ENCODE measurements around the gene CASKIN2.

Gene CASKIN2

DNA sequence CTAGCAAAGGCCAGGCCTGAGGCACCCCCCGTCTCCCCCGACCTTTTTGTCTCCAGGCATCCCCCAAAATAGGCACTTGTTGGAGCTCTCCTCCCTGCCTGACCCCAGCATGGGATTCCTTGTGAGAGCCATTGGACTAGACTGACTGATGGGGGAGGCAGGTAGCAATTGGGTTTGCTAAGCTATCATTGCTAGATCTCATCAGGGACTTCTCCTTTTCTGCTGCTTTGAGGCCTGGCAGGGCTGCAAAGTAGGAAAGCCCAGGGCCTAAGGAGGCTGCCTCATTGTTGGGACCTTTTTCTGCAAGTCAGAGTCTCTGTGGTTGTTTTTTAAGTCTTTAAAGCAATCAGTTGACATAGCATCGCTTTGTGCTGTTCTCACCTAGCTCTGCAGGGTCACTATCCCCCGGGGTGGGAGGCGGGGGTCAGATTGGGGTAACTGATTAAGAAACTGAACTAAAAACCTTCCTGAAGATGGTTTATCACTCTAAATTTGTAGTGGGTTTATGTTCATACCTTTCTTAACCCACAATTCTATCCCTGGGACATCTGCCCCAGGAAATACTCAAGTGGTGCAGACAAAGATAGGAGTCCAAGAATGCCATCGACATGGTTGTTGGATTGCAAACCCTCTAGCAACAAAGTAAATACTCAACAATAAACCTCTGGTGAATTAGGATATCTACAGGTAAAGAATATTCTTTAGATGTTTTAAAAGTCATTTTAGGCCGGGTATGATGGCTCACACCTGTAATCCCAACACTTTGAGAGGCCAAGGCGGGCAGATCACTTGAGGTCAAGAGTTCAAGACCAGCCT is 38.2 kb upstream of the CASKIN2 start:
- Histone ChIP-seq H3K4me1 (ENCODE audit: control insufficient read depth, insufficient read depth, low read length) (peaks cover 72% of the 10 kb centered on the region), H3K27me3 (ENCODE audit: control insufficient read depth, insufficient read depth, low read length) (no peaks in the 10 kb centered on the region), H3K9me3 (ENCODE audit: control insufficient read depth, low read length) (no peaks in the 10 kb centered on the region), H3K4me3 (ENCODE audit: low read length) (no peak overlapping the region), H3K36me3 (ENCODE audit: control insufficient read depth, insufficient read depth, low read length) (peaks cover 9% of the 10 kb centered on the region), H3K9ac (ENCODE audit: low read length) (no peak overlapping the region)

DNA sequence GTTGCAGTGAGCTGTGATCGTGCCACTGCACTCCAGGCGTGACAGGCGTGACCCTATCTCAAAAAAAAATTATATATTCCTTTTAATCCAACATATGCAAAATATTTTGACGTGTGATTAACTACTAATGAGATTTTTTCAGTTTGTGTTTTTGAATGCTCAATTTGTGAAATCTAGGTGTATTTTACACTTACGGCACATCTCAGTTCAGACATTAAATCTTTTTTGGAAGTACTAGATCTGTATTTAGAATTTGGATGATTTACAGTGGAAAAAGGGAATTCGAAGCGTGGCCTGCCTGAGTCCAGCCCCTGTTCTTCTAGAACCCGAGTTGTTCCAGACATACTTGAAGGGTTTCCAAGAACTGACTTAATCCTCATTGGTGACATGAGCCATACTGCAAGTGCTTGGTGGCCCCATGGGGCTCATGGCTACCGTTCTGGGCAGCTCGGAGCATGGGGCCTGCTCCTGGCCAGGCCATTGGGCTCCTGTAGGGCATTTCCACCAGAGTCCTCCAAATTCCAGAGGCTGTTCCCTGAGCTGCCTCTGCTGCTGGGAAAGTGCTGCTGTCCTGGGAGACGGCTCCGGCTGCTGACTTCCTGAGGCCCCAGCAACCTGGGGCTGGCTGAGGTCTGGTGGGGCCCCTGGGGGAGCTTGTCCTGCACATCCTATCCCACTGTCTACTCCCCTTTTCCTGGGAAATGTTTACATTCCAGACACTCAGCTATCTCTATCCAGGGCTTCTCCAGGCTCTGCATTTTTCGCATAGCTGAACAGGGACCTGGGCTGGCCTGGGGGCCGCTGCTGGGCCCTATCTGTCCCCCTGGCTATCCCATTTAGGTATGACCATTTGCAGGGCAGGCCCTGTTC is 37.3 kb upstream of the CASKIN2 start:
- Histone ChIP-seq H3K4me1 (ENCODE audit: control insufficient read depth, insufficient read depth, low read length) (peaks cover 70% of the 10 kb centered on the region), H3K9ac (ENCODE audit: low read length) (no peak overlapping the region), H3K27me3 (ENCODE audit: control insufficient read depth, insufficient read depth, low read length) (no peaks in the 10 kb centered on the region), H3K36me3 (ENCODE audit: control insufficient read depth, insufficient read depth, low read length) (peaks cover under 1% of the 10 kb centered on the region), H3K4me3 (ENCODE audit: low read length) (no peak overlapping the region), H3K9me3 (ENCODE audit: control insufficient read depth, low read length) (no peaks in the 10 kb centered on the region)

DNA sequence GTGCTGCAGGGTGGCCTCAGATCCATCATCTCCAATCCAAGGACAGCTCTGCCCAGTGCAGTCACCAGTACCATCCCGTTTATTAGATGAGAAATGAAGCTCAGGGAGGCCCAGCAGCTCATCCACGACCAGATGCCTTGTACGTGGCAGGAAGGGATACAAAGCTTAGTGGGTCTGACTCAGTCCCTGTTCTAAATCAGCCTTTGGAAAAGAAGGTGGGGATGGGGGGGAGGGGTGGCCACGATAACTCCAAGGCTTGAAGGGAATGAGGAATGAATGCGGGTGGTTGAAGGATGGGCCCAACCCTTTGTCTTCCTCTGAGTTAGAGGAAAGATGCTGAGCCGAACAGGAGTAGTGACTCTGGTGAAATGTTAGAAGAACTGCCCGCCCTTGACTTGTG is 35.9 kb upstream of the CASKIN2 start:
- no peaks in the 10 kb centered on the region for H3K9me3 ChIP-seq (ENCODE audit: control insufficient read depth, low read length)
- H3K36me3 ChIP-seq (ENCODE audit: control insufficient read depth, insufficient read depth, low read length): peaks cover 7% of the 10 kb centered on the region
- peaks cover 67% of the 10 kb centered on the region for H3K4me1 ChIP-seq (ENCODE audit: control insufficient read depth, insufficient read depth, low read length)
- H3K4me3 ChIP-seq (ENCODE audit: low read length): no peak overlapping the region
- H3K9ac ChIP-seq (ENCODE audit: low read length): peak overlapping the region; percentile 43
- no peaks in the 10 kb centered on the region for H3K27me3 ChIP-seq (ENCODE audit: control insufficient read depth, insufficient read depth, low read length)

DNA sequence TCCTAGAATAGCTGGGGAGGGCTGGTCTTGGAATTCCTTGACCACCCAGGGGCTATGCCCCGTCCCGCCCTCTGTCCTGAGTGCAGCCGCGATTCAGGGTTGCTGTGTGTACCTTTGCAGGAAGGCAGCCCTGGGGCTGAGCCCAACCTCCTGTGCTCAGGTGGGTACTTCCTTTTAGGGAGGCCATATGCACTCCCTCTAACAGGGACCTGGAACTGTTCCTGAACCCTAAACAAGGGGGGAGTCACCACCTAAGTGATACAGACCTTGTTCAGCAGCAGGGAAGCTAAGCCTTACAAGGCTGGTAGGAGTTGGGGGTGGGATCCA is 34.8 kb upstream of the CASKIN2 start:
- Histone ChIP-seq H3K27me3 (ENCODE audit: control insufficient read depth, insufficient read depth, low read length) (no peaks in the 10 kb centered on the region), H3K9ac (ENCODE audit: low read length) (peak overlapping the region; percentile 92), H3K4me3 (ENCODE audit: low read length) (peak overlapping the region; percentile 50), H3K9me3 (ENCODE audit: control insufficient read depth, low read length) (no peaks in the 10 kb centered on the region), H3K4me1 (ENCODE audit: control insufficient read depth, insufficient read depth, low read length) (peaks cover 67% of the 10 kb centered on the region), H3K36me3 (ENCODE audit: control insufficient read depth, insufficient read depth, low read length) (peaks cover 7% of the 10 kb centered on the region)

DNA sequence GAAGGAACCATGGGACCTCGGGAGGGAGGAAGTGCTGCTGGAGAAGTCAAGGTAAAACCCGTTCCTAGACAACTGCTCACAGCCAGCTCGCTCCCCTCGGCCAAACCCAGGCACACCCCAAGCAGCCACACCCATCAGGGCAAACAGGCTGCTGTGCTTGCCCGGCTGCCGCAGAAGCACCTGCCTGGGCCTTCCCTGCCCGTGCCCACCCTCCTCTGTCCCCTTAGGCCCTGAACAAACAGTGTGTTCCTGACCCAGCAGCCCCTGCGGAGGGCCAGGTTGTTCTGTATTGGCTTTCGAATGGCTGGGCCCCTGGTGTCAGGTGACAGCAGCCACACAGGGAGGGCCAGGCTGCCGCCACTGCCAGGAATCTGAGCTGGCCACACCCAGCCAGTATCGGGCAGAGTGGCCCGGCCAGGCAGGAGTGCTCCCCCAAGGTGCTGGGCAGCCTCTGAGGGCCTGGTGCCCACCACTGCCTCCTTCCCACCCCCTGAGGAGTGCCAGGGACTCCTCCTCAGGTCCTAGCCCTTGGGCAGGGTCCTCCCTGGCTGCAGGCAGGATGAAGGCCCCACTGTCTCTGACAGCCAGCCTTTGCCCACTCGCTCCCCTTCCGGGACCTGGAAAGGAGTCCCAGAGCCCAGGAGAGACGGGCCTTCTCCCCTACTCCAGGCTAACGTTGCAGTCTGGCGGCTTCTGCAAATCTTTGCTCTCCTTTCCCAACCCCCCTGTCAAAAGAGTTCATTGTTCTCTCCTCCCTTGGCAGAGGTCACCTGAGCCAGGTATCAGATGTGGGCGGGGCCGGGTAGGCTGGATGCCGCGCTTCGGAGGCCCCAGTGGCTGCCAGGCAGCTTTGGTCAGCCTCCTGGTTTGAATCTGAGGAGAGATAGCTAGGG is 34.2 kb upstream of the CASKIN2 start:
- H3K9me3 ChIP-seq (ENCODE audit: control insufficient read depth, low read length): no peaks in the 10 kb centered on the region
- peaks cover 72% of the 10 kb centered on the region for H3K4me1 ChIP-seq (ENCODE audit: control insufficient read depth, insufficient read depth, low read length)
- peak overlapping the region; percentile 92 for H3K9ac ChIP-seq (ENCODE audit: low read length)
- peak overlapping the region; percentile 50 for H3K4me3 ChIP-seq (ENCODE audit: low read length)
- no peaks in the 10 kb centered on the region for H3K27me3 ChIP-seq (ENCODE audit: control insufficient read depth, insufficient read depth, low read length)
- peaks cover 7% of the 10 kb centered on the region for H3K36me3 ChIP-seq (ENCODE audit: control insufficient read depth, insufficient read depth, low read length)

DNA sequence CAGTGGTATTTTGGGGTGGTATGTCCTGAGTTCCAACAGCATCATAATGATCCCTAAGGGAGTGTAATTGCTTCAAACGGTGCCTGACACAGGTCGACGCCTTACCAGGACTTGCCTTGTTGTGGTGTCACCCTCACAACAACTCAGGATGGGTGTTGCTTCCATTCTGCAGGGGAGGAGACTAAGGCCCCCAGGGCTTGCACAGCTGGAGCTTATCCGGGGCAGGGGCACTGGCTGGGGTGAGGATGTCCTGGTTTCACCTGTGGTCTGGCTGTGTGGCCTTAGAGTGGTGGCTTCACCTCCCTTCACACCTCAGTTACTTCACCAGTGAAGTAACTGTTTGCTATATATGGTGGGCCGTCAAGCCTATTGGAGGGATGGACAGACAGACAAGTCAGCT is 33.5 kb upstream of the CASKIN2 start:
- Histone ChIP-seq H3K9ac (ENCODE audit: low read length) (peak overlapping the region; percentile 24), H3K4me1 (ENCODE audit: control insufficient read depth, insufficient read depth, low read length) (peaks cover 79% of the 10 kb centered on the region), H3K27me3 (ENCODE audit: control insufficient read depth, insufficient read depth, low read length) (no peaks in the 10 kb centered on the region), H3K4me3 (ENCODE audit: low read length) (no peak overlapping the region), H3K36me3 (ENCODE audit: control insufficient read depth, insufficient read depth, low read length) (peaks cover 7% of the 10 kb centered on the region), H3K9me3 (ENCODE audit: control insufficient read depth, low read length) (no peaks in the 10 kb centered on the region)

DNA sequence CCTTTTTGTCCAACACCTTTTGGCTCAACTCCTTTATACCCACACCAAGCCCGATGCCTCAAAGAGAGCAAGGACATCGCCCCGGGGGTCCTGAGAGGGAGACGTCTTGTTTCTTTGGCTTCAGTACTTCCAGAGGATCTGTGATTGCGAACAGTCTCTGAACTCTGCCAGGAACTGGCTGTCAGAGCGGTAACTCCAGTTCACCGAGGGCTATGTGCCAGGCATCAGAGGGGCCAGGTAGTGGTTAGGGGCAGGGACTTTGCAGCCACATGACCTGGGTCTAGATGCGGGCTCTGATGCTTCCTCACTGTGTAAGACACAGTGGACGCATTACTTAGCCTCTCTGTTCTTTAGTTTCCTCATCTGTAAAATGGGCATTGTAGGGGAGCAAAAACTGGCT is 31.8 kb upstream of the CASKIN2 start:
- peaks cover 7% of the 10 kb centered on the region for H3K36me3 ChIP-seq (ENCODE audit: control insufficient read depth, insufficient read depth, low read length)
- H3K27me3 ChIP-seq (ENCODE audit: control insufficient read depth, insufficient read depth, low read length): no peaks in the 10 kb centered on the region

DNA sequence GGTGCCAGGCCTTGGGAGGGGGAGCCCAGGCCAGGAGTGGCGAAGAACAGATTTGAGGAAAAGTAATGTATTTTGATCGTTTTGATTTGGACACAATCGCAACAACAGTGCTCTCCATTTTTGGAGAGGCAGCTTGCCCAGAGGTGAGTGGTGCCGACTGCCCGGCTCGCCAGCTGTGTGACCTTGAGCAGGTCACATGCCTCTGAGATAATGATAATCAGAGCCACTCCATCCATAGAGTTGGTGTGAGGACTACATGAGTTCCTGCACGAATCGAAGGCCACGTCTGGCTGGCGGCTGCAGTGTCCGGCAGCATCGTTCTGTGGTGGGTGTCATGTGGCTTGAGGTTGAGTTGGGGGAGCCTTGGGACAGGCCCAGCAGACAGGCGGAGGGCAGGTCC is 30.8 kb upstream of the CASKIN2 start:
- Histone ChIP-seq H3K9me3 (ENCODE audit: control insufficient read depth, low read length) (no peaks in the 10 kb centered on the region), H3K4me3 (ENCODE audit: low read length) (no peak overlapping the region), H3K36me3 (ENCODE audit: control insufficient read depth, insufficient read depth, low read length) (peaks cover 7% of the 10 kb centered on the region), H3K27me3 (ENCODE audit: control insufficient read depth, insufficient read depth, low read length) (no peaks in the 10 kb centered on the region), H3K4me1 (ENCODE audit: control insufficient read depth, insufficient read depth, low read length) (peaks cover 92% of the 10 kb centered on the region), H3K9ac (ENCODE audit: low read length) (no peak overlapping the region)

More for the DNA sequence above, 31.8 kb upstream of the CASKIN2 start:
- Histone ChIP-seq H3K9me3 (ENCODE audit: control insufficient read depth, low read length) (no peaks in the 10 kb centered on the region), H3K4me3 (ENCODE audit: low read length) (no peak overlapping the region), H3K9ac (ENCODE audit: low read length) (no peak overlapping the region), H3K4me1 (ENCODE audit: control insufficient read depth, insufficient read depth, low read length) (peaks cover 90% of the 10 kb centered on the region)

DNA sequence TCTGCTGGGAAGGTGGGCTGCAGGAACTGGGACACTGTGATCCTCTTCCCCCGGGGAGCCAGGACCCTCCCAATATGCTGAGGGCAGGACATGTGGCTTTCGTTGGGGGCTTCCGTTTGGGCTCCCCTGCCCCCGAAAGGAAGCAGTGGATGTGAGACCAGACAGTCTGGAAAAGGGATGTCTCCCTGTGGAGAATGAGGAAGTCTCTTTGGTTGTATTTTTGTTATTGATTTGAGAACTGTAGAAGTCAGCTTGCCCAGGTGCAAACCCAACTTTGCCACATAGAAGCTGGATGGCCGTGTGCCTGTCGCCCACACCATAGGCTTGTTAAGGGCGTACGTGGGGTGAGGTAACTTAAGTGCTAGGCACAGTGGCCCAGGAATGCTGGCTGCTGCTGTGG is 28.9 kb upstream of the CASKIN2 start:
- no peaks in the 10 kb centered on the region for H3K9me3 ChIP-seq (ENCODE audit: control insufficient read depth, low read length)
- no peak overlapping the region for H3K9ac ChIP-seq (ENCODE audit: low read length)
- peaks cover 92% of the 10 kb centered on the region for H3K4me1 ChIP-seq (ENCODE audit: control insufficient read depth, insufficient read depth, low read length)
- H3K27me3 ChIP-seq (ENCODE audit: control insufficient read depth, insufficient read depth, low read length): no peaks in the 10 kb centered on the region
- peaks cover 7% of the 10 kb centered on the region for H3K36me3 ChIP-seq (ENCODE audit: control insufficient read depth, insufficient read depth, low read length)
- H3K4me3 ChIP-seq (ENCODE audit: low read length): no peak overlapping the region

DNA sequence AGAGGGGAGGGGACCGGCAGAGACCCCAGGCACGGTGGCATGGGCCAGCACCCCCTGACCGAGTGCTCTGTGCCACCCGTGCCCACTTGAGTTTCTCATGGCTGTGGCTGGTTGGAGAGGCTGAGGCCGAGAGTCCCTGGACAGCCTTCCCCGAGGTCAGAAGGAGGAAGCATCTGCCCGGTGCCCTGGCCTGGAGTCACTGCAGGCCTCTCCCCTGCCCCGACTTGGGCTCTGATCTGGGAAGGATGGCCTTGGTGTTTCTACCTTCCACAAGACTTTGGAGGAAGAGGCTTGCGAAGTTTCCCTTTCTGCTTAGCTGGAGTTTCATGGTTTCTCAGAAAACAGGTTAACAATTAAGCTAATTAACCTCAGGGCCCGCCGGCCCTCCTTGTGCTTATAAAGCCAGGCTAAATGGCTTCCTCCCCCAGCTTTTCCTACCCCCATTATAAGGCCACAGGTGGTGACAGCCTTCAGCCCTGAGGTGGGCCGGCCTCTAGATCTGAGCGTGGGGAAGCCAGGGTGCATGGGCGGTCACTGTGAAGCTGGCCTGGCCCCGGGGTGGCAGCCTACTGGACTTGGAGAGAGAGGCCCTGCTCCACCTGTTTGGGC is 27.5 kb upstream of the CASKIN2 start:
- peaks cover 87% of the 10 kb centered on the region for H3K4me1 ChIP-seq (ENCODE audit: control insufficient read depth, insufficient read depth, low read length)
- H3K4me3 ChIP-seq (ENCODE audit: low read length): no peak overlapping the region
- peak overlapping the region; percentile 41 for H3K9ac ChIP-seq (ENCODE audit: low read length)

DNA sequence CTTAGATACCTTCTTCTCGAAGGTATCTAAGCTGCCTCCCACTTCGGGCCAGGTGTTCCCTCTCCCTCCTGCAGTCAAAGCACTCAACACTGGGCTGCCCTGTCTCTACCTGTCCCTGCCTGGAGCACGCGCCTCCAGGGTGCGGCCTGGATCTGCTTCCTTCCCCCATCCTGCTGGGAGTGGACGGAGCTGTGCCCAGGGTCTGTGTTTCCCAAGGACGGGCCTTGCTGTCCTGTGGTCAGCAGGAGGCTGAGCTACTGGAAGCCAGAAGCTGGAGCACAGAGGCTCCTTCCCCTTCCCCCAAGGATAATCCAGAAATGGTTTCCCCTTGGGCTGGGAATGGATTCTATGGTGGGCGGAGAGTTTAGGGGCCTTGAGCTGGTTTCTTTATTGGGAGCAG is 26.9 kb upstream of the CASKIN2 start:
- Histone ChIP-seq H3K36me3 (ENCODE audit: control insufficient read depth, insufficient read depth, low read length) (peaks cover 6% of the 10 kb centered on the region), H3K4me3 (ENCODE audit: low read length) (no peak overlapping the region), H3K9ac (ENCODE audit: low read length) (peak overlapping the region; percentile 41), H3K9me3 (ENCODE audit: control insufficient read depth, low read length) (no peaks in the 10 kb centered on the region), H3K27me3 (ENCODE audit: control insufficient read depth, insufficient read depth, low read length) (no peaks in the 10 kb centered on the region), H3K4me1 (ENCODE audit: control insufficient read depth, insufficient read depth, low read length) (peaks cover 86% of the 10 kb centered on the region)

More for the DNA sequence above, 27.5 kb upstream of the CASKIN2 start:
- Histone ChIP-seq H3K36me3 (ENCODE audit: control insufficient read depth, insufficient read depth, low read length) (peaks cover 7% of the 10 kb centered on the region), H3K27me3 (ENCODE audit: control insufficient read depth, insufficient read depth, low read length) (no peaks in the 10 kb centered on the region), H3K9me3 (ENCODE audit: control insufficient read depth, low read length) (no peaks in the 10 kb centered on the region)

All from mucosa of stomach (tissue), 1 donor.